ACC112 (cell line): ENCODE results near the gene COA1.
A peak's percentile ranks its signal among the peaks of the same experiment; 100 is the strongest.
"Not testable (repeated sequence)": the region's sequence is repeated elsewhere in the genome, so short reads cannot be mapped to it uniquely, and the experiment has no call there.

Experiments
- H2AFZ ChIP-seq: fragments of 200-600 bp; sonication (generic); one replicate; pipeline ENCODE4 v1.6.0; 2017; ENCODE audit warnings: antibody characterized with exemption, low read length; ENCODE audit not compliant: unreplicated experiment
- H3K27ac ChIP-seq: fragments of 200-600 bp; sonication (generic); 2 replicates; pipeline ENCODE4 v1.5.1; 2014; ENCODE audit warnings: low read depth, mild to moderate bottlenecking, antibody characterized with exemption, low read length, moderate library complexity
- H3K27me3 ChIP-seq: fragments of 200-600 bp; sonication (generic); 2 replicates; pipeline ENCODE4 v1.6.1; 2014; ENCODE audit warnings: mild to moderate bottlenecking, antibody characterized with exemption, low read length, moderate library complexity, mixed read lengths; ENCODE audit not compliant: insufficient read depth
- H3K36me3 ChIP-seq: fragments of 200-600 bp; sonication (generic); 2 replicates; pipeline ENCODE4 v1.6.1; 2016; ENCODE audit warnings: mild to moderate bottlenecking, antibody characterized with exemption, low read length, moderate library complexity, mixed read lengths; ENCODE audit not compliant: insufficient read depth
- H3K4me1 ChIP-seq: fragments of 200-600 bp; sonication (generic); one replicate; pipeline ENCODE4 v1.6.1; 2016; ENCODE audit warnings: low read length, mixed read lengths; ENCODE audit not compliant: insufficient read depth, unreplicated experiment, control insufficient read depth
- H3K4me3 ChIP-seq: fragments of 200-600 bp; sonication (generic); 2 replicates; pipeline ENCODE4 v1.5.1; 2014; ENCODE audit warnings: mild to moderate bottlenecking, low read depth, low read length
- H3K79me2 ChIP-seq: fragments of 200-600 bp; sonication (generic); one replicate; pipeline ENCODE4 v1.6.0; 2016; ENCODE audit warnings: low read length; ENCODE audit not compliant: control insufficient read depth, unreplicated experiment, insufficient read depth

Gene COA1

DNA sequence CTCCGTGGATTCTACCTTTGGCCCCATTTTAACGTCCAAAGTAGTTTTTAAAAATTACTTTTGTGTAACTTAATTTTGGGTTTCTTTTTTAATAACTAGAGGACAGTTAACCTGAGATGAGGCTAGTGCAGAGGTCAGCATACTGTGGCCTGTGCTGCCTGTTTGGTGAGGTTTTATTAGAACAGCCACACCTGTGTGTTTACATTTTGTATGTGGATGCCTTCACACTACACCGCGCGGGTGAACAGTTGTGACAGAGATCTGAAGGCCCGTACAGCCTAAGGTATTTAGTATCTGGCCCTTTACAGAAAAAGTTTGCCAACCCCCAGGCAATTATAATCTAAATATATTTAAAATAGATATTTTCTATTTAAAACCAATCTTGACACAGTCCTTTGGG, 99.5 kb downstream of the COA1 start:
- Histone ChIP-seq H2AFZ (no peak overlapping the region), H3K27ac (no peak overlapping the region), H3K36me3 (peaks cover 68% of the 10 kb centered on the region), H3K27me3 (no peaks in the 10 kb centered on the region), H3K4me1 (peaks cover 5% of the 10 kb centered on the region), H3K79me2 (peaks cover 4% of the 10 kb centered on the region), H3K4me3 (no peak overlapping the region)

DNA sequence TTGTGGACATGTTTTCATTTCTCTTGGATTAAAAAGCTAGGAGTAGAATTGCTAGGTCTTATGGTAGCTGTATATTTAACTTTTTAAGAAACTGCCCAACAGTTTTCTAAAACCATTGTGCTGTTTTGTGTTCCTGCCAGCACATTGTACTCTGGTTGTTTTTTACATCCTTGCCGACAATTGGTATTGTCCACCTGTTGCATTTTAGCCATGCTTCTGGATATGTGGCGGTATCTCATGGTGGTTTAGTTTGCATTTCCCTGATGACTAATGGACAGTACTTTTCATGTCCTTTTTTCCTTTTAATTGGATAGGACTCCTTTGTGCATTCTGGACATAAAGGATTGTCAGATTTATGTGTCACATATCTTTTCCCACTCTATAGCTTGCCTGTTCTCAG, 100.9 kb downstream of the COA1 start:
- no peak overlapping the region for H3K27ac ChIP-seq
- H2AFZ ChIP-seq = no peak overlapping the region
- H3K4me1 ChIP-seq = peaks cover 5% of the 10 kb centered on the region
- peaks cover 8% of the 10 kb centered on the region for H3K79me2 ChIP-seq
- H3K4me3 ChIP-seq = no peak overlapping the region
- no peaks in the 10 kb centered on the region for H3K27me3 ChIP-seq
- H3K36me3 ChIP-seq = peaks cover 68% of the 10 kb centered on the region

DNA sequence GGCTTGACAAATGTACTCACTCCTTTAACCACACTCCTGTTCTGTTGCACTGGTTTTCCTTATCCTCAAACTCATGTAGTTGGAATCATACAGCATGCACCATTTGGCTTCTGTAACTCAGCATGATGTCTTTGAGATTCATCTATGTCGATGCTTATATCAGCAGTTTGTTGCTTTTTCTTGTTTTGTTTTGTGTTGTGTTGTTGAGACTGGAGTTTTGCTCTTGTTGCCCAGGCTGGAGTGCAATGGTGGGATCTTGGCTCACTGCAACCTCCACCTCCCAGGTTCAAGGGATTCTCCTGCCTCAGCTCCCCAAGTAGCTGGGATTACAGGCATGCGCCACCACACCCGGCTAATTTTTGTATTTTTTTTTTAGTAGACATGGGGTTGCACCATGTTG, 101.5 kb downstream of the COA1 start:
- H3K4me1 ChIP-seq, H2AFZ ChIP-seq, H3K27ac ChIP-seq, H3K4me3 ChIP-seq, H3K79me2 ChIP-seq, H3K27me3 ChIP-seq: not testable (repeated sequence)
- H3K36me3 ChIP-seq = peaks cover 62% of the 10 kb centered on the region

DNA sequence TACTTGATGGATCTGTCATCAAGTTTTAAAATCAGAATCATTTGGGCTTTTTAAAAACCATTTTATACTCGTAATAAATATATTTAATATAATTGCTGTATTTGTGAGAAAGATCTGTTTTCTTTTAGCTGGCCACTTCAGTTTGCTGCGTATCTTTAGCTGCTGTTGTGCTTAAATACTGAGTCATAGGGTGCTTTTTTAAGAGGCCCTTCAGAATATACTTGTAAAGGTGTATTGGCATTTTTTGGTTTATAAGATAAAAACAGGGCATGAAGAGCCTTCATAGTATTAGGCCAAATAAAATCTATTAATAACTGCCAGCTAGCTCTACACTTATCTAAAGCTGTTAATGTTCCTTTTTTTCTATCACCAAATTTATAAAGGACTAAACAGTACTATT, 102.6 kb downstream of the COA1 start:
- no peaks in the 10 kb centered on the region for H3K27me3 ChIP-seq
- peaks cover 10% of the 10 kb centered on the region for H3K79me2 ChIP-seq
- no peak overlapping the region for H3K27ac ChIP-seq
- H2AFZ ChIP-seq = no peak overlapping the region
- H3K4me3 ChIP-seq = no peak overlapping the region
- peaks cover 51% of the 10 kb centered on the region for H3K36me3 ChIP-seq
- H3K4me1 ChIP-seq = peaks cover 13% of the 10 kb centered on the region

DNA sequence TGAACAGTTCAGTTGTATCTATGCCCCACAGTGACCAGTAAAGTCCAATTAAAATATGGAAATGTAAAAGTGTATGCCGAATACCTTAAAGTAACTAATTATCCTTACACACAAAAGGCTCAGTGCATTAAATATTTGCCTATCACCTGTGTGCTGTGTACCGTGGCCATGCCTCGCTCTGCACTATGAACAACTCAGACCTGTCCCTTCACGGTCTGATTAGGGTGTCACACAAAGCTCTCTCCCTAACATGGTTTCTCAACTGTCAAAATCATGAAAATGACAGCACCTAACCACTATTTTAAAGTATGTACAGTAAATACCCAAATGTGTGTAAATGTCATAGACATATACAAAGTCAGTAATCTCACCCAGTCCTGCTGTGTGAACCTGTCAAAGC, 103.3 kb downstream of the COA1 start:
- Histone ChIP-seq H3K79me2 (peaks cover 11% of the 10 kb centered on the region), H3K27ac (no peak overlapping the region), H3K4me1 (peaks cover 17% of the 10 kb centered on the region), H3K4me3 (no peak overlapping the region), H3K27me3 (no peaks in the 10 kb centered on the region), H2AFZ (no peak overlapping the region), H3K36me3 (peaks cover 50% of the 10 kb centered on the region)

DNA sequence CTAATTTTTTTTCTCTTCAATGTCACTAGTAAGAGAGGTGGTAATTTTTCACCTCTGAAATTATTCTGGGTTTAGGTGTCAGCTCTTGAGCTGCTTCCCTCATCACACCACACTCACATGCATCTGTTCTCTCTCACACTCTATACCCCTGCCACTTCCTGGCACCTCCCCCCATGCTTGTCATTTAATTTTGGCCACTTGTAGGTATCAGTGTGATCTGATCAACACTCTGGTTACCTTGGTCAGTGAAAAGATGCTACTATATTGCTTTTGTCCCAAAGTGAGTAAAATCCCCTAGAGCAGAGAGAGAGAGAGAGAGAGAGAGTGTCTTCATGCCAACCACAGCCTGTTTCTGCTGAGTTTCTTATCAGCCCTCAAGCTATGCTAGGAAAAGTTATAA, 103.9 kb downstream of the COA1 start:
- H3K79me2 ChIP-seq = peaks cover 11% of the 10 kb centered on the region
- no peak overlapping the region for H3K4me3 ChIP-seq
- 0 out of 2 replicates have a peak overlapping the region, but pooled peaks have one; percentile 1 for H3K27ac ChIP-seq
- H2AFZ ChIP-seq = no peak overlapping the region
- no peaks in the 10 kb centered on the region for H3K27me3 ChIP-seq
- peaks cover 46% of the 10 kb centered on the region for H3K36me3 ChIP-seq
- peaks cover 17% of the 10 kb centered on the region for H3K4me1 ChIP-seq

DNA sequence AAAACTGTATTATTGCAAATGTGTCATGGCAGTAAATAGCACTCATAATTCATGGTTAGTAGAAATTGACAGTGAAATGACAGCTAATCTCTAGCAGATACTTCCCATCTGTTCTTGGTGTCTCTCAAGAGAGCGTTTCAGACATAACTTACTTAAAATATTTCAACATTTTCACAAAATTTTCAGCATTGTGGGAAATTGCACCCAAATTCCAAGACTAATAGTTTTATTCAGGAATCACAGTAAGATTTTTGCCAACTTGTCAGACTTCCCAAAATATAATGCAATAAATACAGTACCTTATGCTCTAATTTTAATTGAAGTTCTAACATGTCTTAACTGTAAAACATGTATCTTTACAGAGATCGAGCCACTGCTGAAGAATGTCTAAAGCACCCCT, 105.2 kb downstream of the COA1 start:
- Histone ChIP-seq H3K27me3 (no peaks in the 10 kb centered on the region), H3K36me3 (peaks cover 49% of the 10 kb centered on the region), H3K79me2 (peaks cover 17% of the 10 kb centered on the region), H3K4me1 (peaks cover 27% of the 10 kb centered on the region), H2AFZ (no peak overlapping the region), H3K4me3 (no peak overlapping the region), H3K27ac (no peak overlapping the region)

DNA sequence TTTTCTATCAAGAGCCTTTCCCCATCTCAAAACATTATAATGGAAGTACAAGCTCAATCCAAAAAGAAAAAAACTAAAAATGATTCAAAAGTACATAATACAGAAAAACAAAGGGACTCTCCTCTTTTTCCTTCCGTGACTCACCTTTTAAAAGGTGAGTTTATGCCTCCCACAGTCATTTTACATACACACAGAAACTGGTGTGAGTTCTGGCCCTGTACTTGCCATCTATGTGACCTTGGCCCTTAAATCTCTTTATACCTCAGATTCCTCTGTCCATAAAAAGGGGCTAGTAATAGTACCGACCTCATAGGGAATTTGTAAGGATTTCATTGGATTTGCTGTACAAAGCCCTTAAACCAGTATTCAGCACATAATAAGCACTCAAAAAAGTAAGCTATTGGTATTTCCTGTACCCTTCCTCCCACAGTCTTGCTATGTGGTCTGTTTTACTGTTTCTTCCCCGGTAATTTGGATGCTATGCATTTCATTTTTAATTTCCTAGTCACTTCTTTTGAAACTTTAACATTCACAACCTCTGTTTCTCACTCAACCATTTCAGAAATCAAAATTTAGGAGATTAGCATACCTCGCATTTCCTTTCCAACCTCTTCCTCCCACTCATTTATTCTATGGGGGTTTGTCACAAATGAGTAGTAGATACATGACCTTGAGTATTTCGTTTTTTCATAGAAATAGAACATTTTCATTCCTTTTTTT, 107.4 kb downstream of the COA1 start:
- Histone ChIP-seq H2AFZ (no peak overlapping the region), H3K27me3 (no peaks in the 10 kb centered on the region), H3K79me2 (peaks cover 27% of the 10 kb centered on the region), H3K36me3 (peaks cover 44% of the 10 kb centered on the region), H3K4me1 (peaks cover 44% of the 10 kb centered on the region), H3K4me3 (no peak overlapping the region), H3K27ac (peak overlapping the region; percentile 24; the same call in 1 of the 2 replicates)

DNA sequence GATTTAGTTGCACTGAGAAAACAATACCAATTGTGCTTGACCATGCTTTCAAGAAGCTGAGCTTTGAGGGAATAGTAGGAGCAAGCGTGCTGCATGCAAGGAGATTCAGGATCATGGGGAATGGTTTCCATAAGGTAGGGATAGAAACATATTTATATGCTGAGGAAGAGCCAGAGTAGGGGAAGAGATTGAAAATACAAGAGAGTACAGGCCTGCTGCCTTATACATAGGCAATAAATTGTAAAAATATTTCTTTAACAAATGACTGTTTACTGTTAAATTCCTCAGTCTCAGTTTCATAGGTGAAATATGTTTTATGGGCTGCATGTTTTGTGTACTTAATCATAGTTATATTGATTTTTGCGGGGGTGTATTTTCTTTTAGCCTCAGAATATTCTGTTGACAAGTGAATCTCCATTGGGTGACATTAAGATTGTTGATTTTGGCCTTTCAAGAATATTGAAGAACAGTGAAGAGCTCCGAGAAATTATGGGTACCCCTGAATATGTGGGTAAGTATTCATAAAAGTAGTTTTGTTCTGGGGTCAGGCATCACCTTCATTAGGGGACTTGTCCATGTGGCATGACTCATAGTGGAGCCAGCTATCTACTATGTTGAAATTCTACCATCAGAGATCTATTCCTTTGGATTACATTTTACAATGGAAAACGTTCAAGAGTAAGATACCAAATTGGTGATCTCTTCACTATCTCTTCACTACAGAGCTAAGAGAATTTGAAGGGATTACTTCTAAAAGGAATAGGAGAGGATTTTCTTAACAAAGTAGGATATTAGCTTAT, 109.9 kb downstream of the COA1 start:
- Histone ChIP-seq H3K36me3 (peaks cover 46% of the 10 kb centered on the region), H3K79me2 (peaks cover 30% of the 10 kb centered on the region), H3K27ac (peak overlapping the region; percentile 32), H3K4me3 (no peak overlapping the region), H3K4me1 (peaks cover 39% of the 10 kb centered on the region), H2AFZ (no peak overlapping the region), H3K27me3 (no peaks in the 10 kb centered on the region)

DNA sequence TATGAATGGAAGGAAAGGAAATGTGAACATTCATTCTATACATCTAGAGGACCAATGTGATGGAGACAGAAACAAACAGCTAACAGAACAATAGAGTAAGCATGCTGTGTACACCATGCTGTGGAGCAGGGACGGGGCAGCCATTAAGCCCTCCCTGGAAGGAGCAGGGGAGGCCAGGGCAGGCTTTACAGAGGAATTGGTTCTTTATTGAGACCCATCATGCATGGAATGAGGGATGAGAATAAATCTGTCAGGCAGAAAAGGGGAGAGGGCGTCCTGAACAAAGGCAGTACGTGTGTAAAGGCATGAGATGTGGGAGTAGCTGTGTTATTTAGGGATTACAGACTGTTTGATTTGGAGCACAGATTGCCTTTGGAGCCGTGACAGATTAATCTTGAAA, 111.2 kb downstream of the COA1 start:
- Histone ChIP-seq H3K4me1 (peaks cover 43% of the 10 kb centered on the region), H3K79me2 (peaks cover 37% of the 10 kb centered on the region), H3K27ac (0 out of 2 replicates have a peak overlapping the region, but pooled peaks have one; percentile 32), H3K27me3 (no peaks in the 10 kb centered on the region), H3K4me3 (no peak overlapping the region), H2AFZ (no peak overlapping the region), H3K36me3 (peaks cover 36% of the 10 kb centered on the region)

DNA sequence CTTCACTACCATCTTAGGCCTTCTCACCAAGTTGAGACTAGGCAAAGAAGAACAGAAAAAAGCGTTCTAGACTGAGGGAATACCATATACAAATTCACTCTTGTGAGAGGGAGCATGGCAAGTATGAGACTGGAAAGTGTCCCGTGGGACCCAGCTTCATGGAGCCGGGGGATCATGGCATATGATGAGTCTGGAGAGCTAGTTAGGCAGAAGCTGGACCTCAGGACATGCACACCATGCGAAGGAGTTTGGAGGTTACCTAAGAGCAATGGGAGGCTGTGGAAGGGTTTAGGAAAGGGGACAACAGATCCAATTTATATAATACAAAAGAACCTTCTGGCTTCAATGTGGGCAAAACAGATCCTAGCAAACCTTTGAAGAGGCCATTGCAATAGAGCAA, 112.3 kb downstream of the COA1 start:
- no peak overlapping the region for H3K4me3 ChIP-seq
- no peak overlapping the region for H3K27ac ChIP-seq
- H3K36me3 ChIP-seq = peaks cover 38% of the 10 kb centered on the region
- peaks cover 45% of the 10 kb centered on the region for H3K79me2 ChIP-seq
- peaks cover 49% of the 10 kb centered on the region for H3K4me1 ChIP-seq
- H3K27me3 ChIP-seq = no peaks in the 10 kb centered on the region
- H2AFZ ChIP-seq = no peak overlapping the region
